GM10266 (cell line): ENCODE results near the gene RPS27L.

Source experiments
- DNase-seq: peaks from one replicate; pipeline ENCODE4 v3.0.0; 2012; ENCODE audit errors: extremely low spot score
- TF ChIP-seq, protein P1 (sequence below): IDR thresholded peaks from 2 replicates; pipeline ENCODE4 v1.5.1; 2012; ENCODE audit warnings: mild to moderate bottlenecking, low read depth; ENCODE audit not compliant: control insufficient read depth, insufficient read depth; ENCODE audit errors: missing control alignments

The RPS27L gene

DNA sequence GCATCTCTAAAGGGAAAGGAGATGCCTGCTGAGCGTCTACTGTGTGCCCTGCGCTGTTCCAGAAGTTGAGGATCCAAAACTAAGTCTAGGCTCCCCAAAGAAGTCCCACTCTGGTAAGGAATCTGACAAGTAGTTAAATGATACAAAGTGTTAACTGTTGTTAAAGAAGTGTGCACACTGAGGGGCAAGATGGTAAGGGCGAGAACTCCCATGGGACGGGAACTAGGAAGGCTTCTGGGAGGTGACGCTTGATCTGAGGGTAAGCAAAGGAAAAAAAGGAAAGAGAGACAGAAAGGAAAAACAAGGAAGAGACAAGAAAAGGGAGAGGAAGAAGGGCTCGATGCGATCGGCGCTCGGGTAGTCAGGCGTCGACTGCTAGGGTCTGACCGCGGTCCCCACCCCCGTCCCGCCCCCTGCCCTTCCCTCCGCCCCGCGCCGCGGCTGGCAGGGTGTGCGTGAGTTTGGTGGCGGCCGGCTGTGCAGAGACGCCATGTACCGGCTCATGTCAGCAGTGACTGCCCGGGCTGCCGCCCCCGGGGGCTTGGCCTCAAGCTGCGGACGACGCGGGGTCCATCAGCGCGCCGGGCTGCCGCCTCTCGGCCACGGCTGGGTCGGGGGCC, 35.8 kb downstream of the RPS27L start, which contains the start of gene LACTB:
Gene LACTB, plus strand, starts transcription at position 480 of the 620 bp plus-strand sequence. Its CDS starts 11 bp downstream, at position 491.
- TF ChIP-seq, protein P1, sequence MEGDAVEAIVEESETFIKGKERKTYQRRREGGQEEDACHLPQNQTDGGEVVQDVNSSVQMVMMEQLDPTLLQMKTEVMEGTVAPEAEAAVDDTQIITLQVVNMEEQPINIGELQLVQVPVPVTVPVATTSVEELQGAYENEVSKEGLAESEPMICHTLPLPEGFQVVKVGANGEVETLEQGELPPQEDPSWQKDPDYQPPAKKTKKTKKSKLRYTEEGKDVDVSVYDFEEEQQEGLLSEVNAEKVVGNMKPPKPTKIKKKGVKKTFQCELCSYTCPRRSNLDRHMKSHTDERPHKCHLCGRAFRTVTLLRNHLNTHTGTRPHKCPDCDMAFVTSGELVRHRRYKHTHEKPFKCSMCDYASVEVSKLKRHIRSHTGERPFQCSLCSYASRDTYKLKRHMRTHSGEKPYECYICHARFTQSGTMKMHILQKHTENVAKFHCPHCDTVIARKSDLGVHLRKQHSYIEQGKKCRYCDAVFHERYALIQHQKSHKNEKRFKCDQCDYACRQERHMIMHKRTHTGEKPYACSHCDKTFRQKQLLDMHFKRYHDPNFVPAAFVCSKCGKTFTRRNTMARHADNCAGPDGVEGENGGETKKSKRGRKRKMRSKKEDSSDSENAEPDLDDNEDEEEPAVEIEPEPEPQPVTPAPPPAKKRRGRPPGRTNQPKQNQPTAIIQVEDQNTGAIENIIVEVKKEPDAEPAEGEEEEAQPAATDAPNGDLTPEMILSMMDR: no peak
- peak; percentile 88 for DNase-seq

DNA sequence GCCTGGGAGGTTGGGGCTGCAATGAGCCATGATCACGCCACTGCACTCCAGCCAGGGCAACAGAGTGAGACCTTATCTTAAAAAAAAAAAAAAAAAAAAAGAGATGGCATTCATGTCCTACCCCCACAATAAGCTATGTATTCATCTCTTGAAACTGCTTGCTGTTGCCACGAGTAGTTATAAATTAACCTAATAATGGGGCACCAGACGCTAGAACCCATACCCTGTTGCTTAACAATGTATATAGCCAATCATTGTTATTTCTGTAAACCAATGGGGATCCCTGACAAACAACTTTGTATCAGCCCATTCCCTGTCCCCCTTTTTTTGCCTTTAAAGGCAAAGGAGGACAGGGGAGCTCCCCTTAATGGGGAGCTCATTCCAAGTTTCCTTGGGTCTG, 38.4 kb downstream of the RPS27L start:
- TF ChIP-seq, protein P1: no peak
- no peak for DNase-seq

DNA sequence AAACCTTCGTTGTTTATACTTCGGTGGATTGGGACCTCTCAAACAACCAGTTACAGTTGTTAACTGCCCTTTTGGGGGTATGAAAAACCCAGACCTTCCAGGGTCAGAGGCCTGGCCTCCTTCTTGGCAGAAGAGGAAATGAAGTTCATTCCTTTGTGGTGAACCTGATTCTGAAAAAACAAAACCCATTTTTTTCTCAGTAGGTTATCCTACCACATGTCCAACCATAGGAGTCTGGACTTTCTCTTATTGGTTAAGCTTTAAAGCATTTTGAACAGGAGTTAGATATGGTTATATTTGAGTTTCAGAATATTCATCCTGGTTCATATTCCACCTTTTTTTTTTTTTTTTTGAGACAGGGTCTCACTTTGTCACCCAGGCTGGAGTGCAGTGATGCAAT, 42.8 kb downstream of the RPS27L start:
- DNase-seq: no peak
- TF ChIP-seq, protein P1: no peak

DNA sequence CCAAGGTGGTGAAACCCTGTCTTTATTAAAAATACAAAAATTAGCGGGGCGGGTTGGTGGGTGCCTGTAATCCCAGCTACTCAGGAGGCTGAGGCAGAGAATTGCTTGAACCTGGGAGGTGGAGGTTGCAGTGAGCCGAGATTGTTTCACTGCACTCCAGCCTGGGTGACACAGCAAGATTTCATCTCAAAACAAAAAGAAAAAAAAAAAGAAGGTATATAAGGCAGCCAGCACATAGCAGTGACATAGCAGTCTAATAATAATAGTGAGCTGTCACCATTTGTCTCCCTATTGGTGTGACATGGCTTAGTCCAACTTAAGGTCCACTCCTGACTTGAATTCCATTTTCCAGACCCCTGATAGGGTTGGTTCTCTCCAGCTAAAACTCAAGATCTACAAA, 44.4 kb downstream of the RPS27L start:
- no peak for DNase-seq
- TF ChIP-seq, protein P1: no peak

DNA sequence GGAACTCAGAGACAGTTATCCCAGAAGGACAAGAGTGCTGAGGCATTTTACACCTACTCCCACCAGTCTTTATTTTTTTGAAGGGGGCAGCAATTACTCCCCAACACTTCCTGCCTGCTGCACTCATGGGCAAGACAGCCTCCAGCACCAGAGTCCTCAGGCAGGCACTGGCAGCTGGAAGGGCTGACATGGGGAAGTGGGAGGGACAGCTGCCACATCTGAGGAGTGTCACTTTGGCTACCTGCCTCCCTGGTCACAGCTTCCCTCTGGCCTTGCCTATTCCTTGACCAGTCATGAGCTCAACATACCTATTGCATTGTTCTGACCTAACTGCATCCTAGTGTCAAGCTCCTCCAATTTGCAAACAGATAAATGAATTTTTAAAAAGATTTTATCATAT, 45.8 kb downstream of the RPS27L start:
- DNase-seq: no peak
- TF ChIP-seq, protein P1: no peak

DNA sequence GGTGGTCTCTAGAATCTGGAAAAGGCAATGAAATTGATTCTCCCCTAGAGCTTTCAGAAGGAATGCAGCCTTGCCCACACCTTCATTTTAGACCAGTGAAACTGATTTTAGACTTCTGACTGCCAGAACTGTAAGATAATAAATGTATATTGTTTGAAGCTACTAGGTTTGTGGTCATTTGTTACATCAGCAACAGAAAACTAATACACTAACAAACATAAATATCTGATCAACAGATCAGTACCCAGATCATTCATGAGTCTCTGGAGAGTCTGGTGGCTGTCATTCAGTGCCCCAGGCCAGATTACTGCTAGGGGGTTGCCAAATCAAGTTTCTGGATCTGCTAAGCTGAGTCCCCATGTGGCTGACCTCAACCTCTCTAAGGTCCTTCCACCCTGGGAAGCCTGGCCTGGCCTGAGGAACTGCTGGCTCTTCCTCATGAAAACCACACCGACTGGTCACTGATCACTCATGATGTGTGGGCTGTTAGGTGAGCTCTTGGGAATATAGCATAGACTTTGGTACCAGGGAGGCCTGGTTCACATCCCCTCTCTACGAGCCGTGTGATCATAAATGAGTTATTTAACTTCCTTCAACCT, 46.8 kb downstream of the RPS27L start:
- no peak for DNase-seq
- TF ChIP-seq, protein P1: no peak

DNA sequence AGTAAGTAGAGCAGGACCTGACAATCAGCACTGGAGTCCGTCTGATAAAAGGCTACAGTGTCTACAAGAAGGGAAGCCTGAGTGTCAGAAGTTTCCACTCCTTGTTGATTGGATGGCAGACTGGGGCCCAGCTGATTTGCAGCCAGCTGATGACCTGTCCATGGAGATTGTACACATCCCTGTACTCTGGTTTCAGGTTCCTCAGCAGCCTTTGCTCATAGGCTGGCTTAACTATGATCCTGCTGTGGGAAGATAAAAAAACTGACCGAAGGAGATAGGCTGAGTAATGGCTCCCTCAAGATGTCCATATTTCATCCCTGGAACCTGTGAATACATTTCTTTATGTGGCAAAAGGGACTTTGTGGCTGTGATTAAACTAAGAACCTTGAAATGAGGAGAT, 47.4 kb downstream of the RPS27L start:
- DNase-seq: no peak
- TF ChIP-seq, protein P1: no peak
